Lower leg skin (tissue), 3 donors: Measurements from ENCODE around the gene ORC6.

Experiments
- POLR2A ChIP-seq, 2 donors: fragments of 450-650 bp; IDR thresholded peaks; one replicate each; pipeline ENCODE4 v1.6.1; 2016 to 2017; ENCODE audit warnings: antibody characterized with exemption in 2 of 2, mild to moderate bottlenecking in 1 of 2, moderate library complexity in 1 of 2
- TF ChIP-seq, protein P1 (sequence below), 3 donors: fragments of 450-650 bp; IDR thresholded peaks; one replicate each; pipeline ENCODE4 v1.5.1; 2016; ENCODE audit warnings: antibody characterized with exemption in 3 of 3, mild to moderate bottlenecking in 3 of 3, moderate library complexity in 2 of 3

DNA sequence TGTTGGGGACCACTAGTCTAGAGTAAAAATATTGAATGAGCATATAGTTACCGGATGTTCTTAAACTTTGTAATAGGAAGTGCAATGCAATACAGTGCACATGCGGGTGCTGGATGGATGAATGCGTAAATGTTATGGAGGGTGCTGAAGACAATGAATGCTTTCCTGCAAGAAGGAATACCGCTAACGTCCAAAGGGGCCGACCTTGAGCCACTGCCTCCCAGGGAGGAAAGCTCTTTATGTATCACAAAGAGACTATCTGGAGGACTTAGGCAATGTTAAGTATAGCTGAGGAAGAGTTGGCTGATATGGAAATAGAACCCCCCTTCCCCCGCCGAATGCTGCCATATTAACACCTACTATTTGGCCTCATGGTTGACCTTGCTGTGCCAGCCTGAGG, 40.8 kb upstream of the ORC6 start:
- TF ChIP-seq, protein P1, sequence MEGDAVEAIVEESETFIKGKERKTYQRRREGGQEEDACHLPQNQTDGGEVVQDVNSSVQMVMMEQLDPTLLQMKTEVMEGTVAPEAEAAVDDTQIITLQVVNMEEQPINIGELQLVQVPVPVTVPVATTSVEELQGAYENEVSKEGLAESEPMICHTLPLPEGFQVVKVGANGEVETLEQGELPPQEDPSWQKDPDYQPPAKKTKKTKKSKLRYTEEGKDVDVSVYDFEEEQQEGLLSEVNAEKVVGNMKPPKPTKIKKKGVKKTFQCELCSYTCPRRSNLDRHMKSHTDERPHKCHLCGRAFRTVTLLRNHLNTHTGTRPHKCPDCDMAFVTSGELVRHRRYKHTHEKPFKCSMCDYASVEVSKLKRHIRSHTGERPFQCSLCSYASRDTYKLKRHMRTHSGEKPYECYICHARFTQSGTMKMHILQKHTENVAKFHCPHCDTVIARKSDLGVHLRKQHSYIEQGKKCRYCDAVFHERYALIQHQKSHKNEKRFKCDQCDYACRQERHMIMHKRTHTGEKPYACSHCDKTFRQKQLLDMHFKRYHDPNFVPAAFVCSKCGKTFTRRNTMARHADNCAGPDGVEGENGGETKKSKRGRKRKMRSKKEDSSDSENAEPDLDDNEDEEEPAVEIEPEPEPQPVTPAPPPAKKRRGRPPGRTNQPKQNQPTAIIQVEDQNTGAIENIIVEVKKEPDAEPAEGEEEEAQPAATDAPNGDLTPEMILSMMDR (IDR thresholded peaks at IDR 0.05), result no peak
- no peak for TF ChIP-seq POLR2A (IDR thresholded peaks at IDR 0.05)
